Measurements from ENCODE around the gene GRB10.

- TF ChIP-seq, protein P1, sequence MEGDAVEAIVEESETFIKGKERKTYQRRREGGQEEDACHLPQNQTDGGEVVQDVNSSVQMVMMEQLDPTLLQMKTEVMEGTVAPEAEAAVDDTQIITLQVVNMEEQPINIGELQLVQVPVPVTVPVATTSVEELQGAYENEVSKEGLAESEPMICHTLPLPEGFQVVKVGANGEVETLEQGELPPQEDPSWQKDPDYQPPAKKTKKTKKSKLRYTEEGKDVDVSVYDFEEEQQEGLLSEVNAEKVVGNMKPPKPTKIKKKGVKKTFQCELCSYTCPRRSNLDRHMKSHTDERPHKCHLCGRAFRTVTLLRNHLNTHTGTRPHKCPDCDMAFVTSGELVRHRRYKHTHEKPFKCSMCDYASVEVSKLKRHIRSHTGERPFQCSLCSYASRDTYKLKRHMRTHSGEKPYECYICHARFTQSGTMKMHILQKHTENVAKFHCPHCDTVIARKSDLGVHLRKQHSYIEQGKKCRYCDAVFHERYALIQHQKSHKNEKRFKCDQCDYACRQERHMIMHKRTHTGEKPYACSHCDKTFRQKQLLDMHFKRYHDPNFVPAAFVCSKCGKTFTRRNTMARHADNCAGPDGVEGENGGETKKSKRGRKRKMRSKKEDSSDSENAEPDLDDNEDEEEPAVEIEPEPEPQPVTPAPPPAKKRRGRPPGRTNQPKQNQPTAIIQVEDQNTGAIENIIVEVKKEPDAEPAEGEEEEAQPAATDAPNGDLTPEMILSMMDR (conservative IDR thresholded peaks at IDR 0.05; ENCODE audit: low read depth in 2 of 2) = no peak
- TF ChIP-seq EZH2 (IDR thresholded peaks at IDR 0.05; ENCODE audit: low read depth, unreplicated experiment) (no peak), POLR2AphosphoS5 (IDR thresholded peaks at IDR 0.05; ENCODE audit: low read depth) (no peak)
- TF ChIP-seq, protein P2, sequence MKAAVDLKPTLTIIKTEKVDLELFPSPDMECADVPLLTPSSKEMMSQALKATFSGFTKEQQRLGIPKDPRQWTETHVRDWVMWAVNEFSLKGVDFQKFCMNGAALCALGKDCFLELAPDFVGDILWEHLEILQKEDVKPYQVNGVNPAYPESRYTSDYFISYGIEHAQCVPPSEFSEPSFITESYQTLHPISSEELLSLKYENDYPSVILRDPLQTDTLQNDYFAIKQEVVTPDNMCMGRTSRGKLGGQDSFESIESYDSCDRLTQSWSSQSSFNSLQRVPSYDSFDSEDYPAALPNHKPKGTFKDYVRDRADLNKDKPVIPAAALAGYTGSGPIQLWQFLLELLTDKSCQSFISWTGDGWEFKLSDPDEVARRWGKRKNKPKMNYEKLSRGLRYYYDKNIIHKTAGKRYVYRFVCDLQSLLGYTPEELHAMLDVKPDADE (IDR thresholded peaks at IDR 0.05) = no peak
Measured at GRCh38 chr7:50699143-50699542, 83.6 kb downstream of the GRB10 start.

All from GM23338 (cell line).